GM12878 (cell line): ENCODE results near the gene PITPNM2. TPM values are rescaled to one million over a fixed set of nuclear protein-coding genes. Genes with fewer than 3 reads are reported as not detected.

Experiments
- ATAC-seq: fragments of 200-7000 bp; cut with Tn5 transposase; 3 replicates; pipeline ENCODE4 v1.9.1; 2020; ENCODE audit warnings: mild to moderate bottlenecking, moderate library complexity
- BruUV-seq: library from RNA; stranded (reverse); fragments of 400-500 nt; replicated peaks from 2 replicates; lab custom pipeline; 2021; lab: Mats Ljungman, UMichigan
- CTCF ChIA-PET: fragments of 300-600 bp; sonication (Branson Sonifier 250); formaldehyde crosslinking; extraction: SDS; loops from one replicate; lab custom pipeline; 2021; ENCODE audit warnings: inconsistent platforms; lab: Yijun Ruan, JAX
- POLR2A ChIA-PET: fragments of 350-600 bp; formaldehyde crosslinking; extraction: SDS; loops from one replicate; lab custom pipeline; 2021; ENCODE audit warnings: inconsistent platforms; lab: Charles Lee
- RAD21 ChIA-PET: fragments of 300-600 bp; sonication (Branson Sonifier 250); formaldehyde crosslinking; loops from one replicate; lab custom pipeline; 2023; ENCODE audit warnings: antibody characterized with exemption; ENCODE audit not compliant: unreplicated experiment; lab: Charles Lee
- SMC1A ChIA-PET: fragments of 300-600 bp; sonication (Branson Sonifier 250); formaldehyde crosslinking; loops from one replicate; lab custom pipeline; 2023; ENCODE audit not compliant: unreplicated experiment, uncharacterized antibody; lab: Charles Lee
- DNase-seq: peaks from one replicate; pipeline ENCODE4 v3.0.0-alpha.2; 2011; ENCODE audit warnings: low read depth, low spot score
- FAIRE-seq: peaks from 3 replicates; lab custom pipeline; 2011; peaks lifted over from hg19 to GRCh38; lab: Jason Lieb, UNC
- H2AFZ ChIP-seq: 2 replicates; pipeline ENCODE4 v1.6.0; 2011; ENCODE audit warnings: low read depth, low read length, control low read depth; ENCODE audit not compliant: control insufficient read depth
- H3K27ac ChIP-seq: 2 replicates; pipeline ENCODE4 v1.5.1; 2011; ENCODE audit warnings: control low read depth; ENCODE audit not compliant: control insufficient read depth, insufficient read depth
- H3K27me3 ChIP-seq, 2 experiments: replicated peaks in 1 of 2; 2 replicates each; pipeline versions ENCODE4 v1.6.0 to v1.6.1; 2011; ENCODE audit warnings: low read length in 1 of 2; ENCODE audit not compliant: control insufficient read depth in 2 of 2, insufficient read depth in 2 of 2
- H3K36me3 ChIP-seq, 2 experiments: 2 replicates each; pipeline ENCODE4 v1.5.1; 2011; ENCODE audit warnings: low read length in 1 of 2; ENCODE audit not compliant: control insufficient read depth in 2 of 2, insufficient read depth in 2 of 2
- H3K4me1 ChIP-seq: 2 replicates; pipeline ENCODE4 v1.6.1; 2011; ENCODE audit warnings: mild to moderate bottlenecking, low read length, moderate library complexity, mixed read lengths; ENCODE audit not compliant: control insufficient read depth, insufficient read depth
- H3K4me2 ChIP-seq: 2 replicates; pipeline ENCODE4 v1.6.0; 2011; ENCODE audit warnings: control low read depth; ENCODE audit not compliant: control insufficient read depth, insufficient read depth
- H3K4me3 ChIP-seq: fragments of 200-600 bp; sonication (generic); 2 replicates; pipeline ENCODE4 v1.5.1; 2016
- H3K79me2 ChIP-seq: 2 replicates; pipeline ENCODE4 v1.6.0; 2011; ENCODE audit warnings: low read length; ENCODE audit not compliant: control insufficient read depth, insufficient read depth
- H3K9ac ChIP-seq: 2 replicates; pipeline ENCODE4 v1.8.0; 2011; ENCODE audit warnings: low read length, control low read depth, mixed read lengths; ENCODE audit not compliant: control insufficient read depth, insufficient read depth
- H3K9me3 ChIP-seq: replicated peaks from 3 replicates; pipeline ENCODE4 v1.5.1; 2011; ENCODE audit warnings: mild to moderate bottlenecking, low read length; ENCODE audit not compliant: control insufficient read depth, insufficient read depth
- H4K20me1 ChIP-seq: 2 replicates; pipeline ENCODE4 v1.6.0; 2011; ENCODE audit not compliant: control insufficient read depth, insufficient read depth
- ASH2L ChIP-seq: fragments of 300-600, 200-600 bp; sonication (generic); IDR thresholded peaks from 2 replicates; pipeline ENCODE4 v1.6.1; 2017; ENCODE audit warnings: low read depth, mild to moderate bottlenecking, borderline replicate concordance
- CHD1 ChIP-seq: IDR thresholded peaks from 2 replicates; pipeline ENCODE4 v1.6.1; 2012; ENCODE audit warnings: low read depth, low read length, improper control_type of control experiment
- ETV6 ChIP-seq, 2 experiments: fragments of 450-650 bp in 1 of 2; IDR thresholded peaks in 1 of 2; conservative IDR thresholded peaks in 1 of 2; 2 replicates each; pipeline ENCODE4 v1.6.1; 2014; ENCODE audit warnings: antibody characterized with exemption in 1 of 2, borderline replicate concordance in 1 of 2, low read depth in 1 of 2, mild to moderate bottlenecking in 1 of 2, moderate library complexity in 1 of 2
- GABPA ChIP-seq: IDR thresholded peaks from 2 replicates; pipeline ENCODE4 v1.6.1; 2014; ENCODE audit warnings: antibody characterized with exemption, low read depth, mild to moderate bottlenecking, inconsistent platforms
- GATAD2B ChIP-seq: fragments of 450-650 bp; conservative IDR thresholded peaks from 2 replicates; pipeline ENCODE4 v1.6.1; 2017; ENCODE audit warnings: low read depth, mild to moderate bottlenecking, moderate library complexity
- HCFC1 ChIP-seq: fragments of 150-350 bp; IDR thresholded peaks from 2 replicates; pipeline ENCODE4 v1.6.1; 2014; ENCODE audit warnings: low read length
- MXI1 ChIP-seq: fragments of 150-350 bp; IDR thresholded peaks from 2 replicates; pipeline ENCODE4 v1.6.1; 2011; ENCODE audit warnings: low read depth, mild to moderate bottlenecking, inconsistent platforms, low read length, improper control_type of control experiment
- MYC ChIP-seq: IDR thresholded peaks from 2 replicates; pipeline ENCODE4 v1.6.1; 2011; ENCODE audit warnings: mild to moderate bottlenecking, low read length, moderate library complexity, inconsistent platforms; ENCODE audit not compliant: insufficient read depth, insufficient replicate concordance, insufficient read length, severe bottlenecking
- NR2C2 ChIP-seq: IDR thresholded peaks from 2 replicates; pipeline ENCODE4 v1.6.1; 2011; ENCODE audit warnings: borderline replicate concordance, low read depth; ENCODE audit not compliant: control insufficient read depth, insufficient read length
- PAX5 ChIP-seq: IDR thresholded peaks from 2 replicates; pipeline ENCODE4 v1.6.1; 2011; ENCODE audit warnings: low read depth, low read length, borderline replicate concordance
- RB1 ChIP-seq: fragments of 450-650 bp; formaldehyde crosslinking; IDR thresholded peaks from 2 replicates; pipeline ENCODE4 v1.6.1; 2017; ENCODE audit warnings: mild to moderate bottlenecking, borderline replicate concordance
- REST ChIP-seq: IDR thresholded peaks from 2 replicates; pipeline ENCODE4 v1.6.1; 2012; ENCODE audit warnings: mild to moderate bottlenecking, low read depth, low read length
- USF2 ChIP-seq: IDR thresholded peaks from 2 replicates; pipeline ENCODE4 v1.6.1; 2011; ENCODE audit warnings: low read depth, low read length, improper control_type of control experiment, borderline replicate concordance
- ZBTB33 ChIP-seq: fragments of 450-650 bp; IDR thresholded peaks from 2 replicates; pipeline ENCODE4 v1.6.1; 2017; ENCODE audit warnings: mild to moderate bottlenecking
- WGBS: methylation state at CpG from one replicate; pipeline ENCODE4 v1.1.6; 2016; ENCODE audit warnings: low lambda C conversion rate; ENCODE audit not compliant: insufficient replicate concordance, insufficient coverage; ENCODE audit errors: missing lambda C conversion rate; 5-methylcytosine and 5-hydroxymethylcytosine counted together
- in situ Hi-C: fragments of 300-500 bp; cut with MboI; formaldehyde crosslinking; loops from 9 replicates; pipeline ENCODE4 v1.14.3; 2018; ENCODE audit warnings: mixed read lengths
- intact Hi-C: fragments of 100-400 bp; cut with micrococcal nuclease; formaldehyde crosslinking; loops from one replicate; pipeline ENCODE4 v1.14.2; 2022; ENCODE audit not compliant: unreplicated experiment
- polyA plus RNA-seq, 11 experiments: library from polyadenylated mRNA; depleted of rRNA in 4 of 11; unstranded in 6 of 11; stranded (reverse) in 5 of 11; fragments of >200 nt; fragmentation: Nextera tagmentation in 4 of 11; fragmentation: Illumina TruSeq in 1 of 11; extraction: Ambion mirVana in 4 of 11; extraction: Trizol in 1 of 11; gene quantifications; 1 replicate in 1 of 11; 2 replicates in 10 of 11; pipeline versions ENCODE4 v1.2.1 to v1.2.3, GENCODE V29; 2011 to 2016; ENCODE audit warnings: inconsistent platforms in 2 of 11, missing spikeins in 2 of 11, low read depth in 1 of 11
- total RNA-seq, 4 experiments: library from RNA; depleted of rRNA in 3 of 4; stranded (reverse); fragments of >200 nt in 3 of 4; fragmentation: Illumina TruSeq in 1 of 4; extraction: Trizol in 1 of 4; gene quantifications; 2 replicates each; pipeline versions ENCODE4 v1.2.1 to v1.2.3, GENCODE V29; 2013 to 2021

The PITPNM2 gene
- total and polyA plus RNA-seq, 10 of the 15 experiments (the other 5 are each of a cell fraction or from before 2014, with no cell fraction given), result 0.03 to 1.0 (median 0.24) TPM; not detected in 1

- Histone ChIP-seq H3K36me3 (no peaks in the 10 kb centered on the region), H3K27me3 (no peaks in the 10 kb centered on the region), H3K4me1 (peaks cover 9% of the 10 kb centered on the region), H3K9ac (no peak overlapping the region)
- in situ Hi-C loops, result no loop called here
- no TSS peak for BruUV-seq
- CTCF ChIA-PET, result interaction anchor here (2.1 kb wide), 1 partner anchor 12 kb away, joined by 4 read pairs; no protein-coding TSS in a partner anchor
- WGBS, result 37% methylated on average over 7 of the region's 7 CpGs
- no peak for TF ChIP-seq MXI1
- no peak for TF ChIP-seq NR2C2
- TF ChIP-seq GABPA, result no peak
- no peak for TF ChIP-seq RB1
- TF ChIP-seq ZBTB33, result no peak
- no peak for TF ChIP-seq ETV6 (conservative IDR thresholded peaks at IDR 0.05 in 1 of 2, IDR thresholded peaks at IDR 0.05 in 1 of 2; ENCODE audit: borderline replicate concordance in 1 of 2, low read depth in 1 of 2)
- TF ChIP-seq PAX5, result no peak
- TF ChIP-seq ASH2L, result no peak
- TF ChIP-seq REST, result no peak
- no peak for TF ChIP-seq HCFC1
- no peak for TF ChIP-seq USF2
- TF ChIP-seq GATAD2B, result no peak
- TF ChIP-seq CHD1, result no peak
- no peak for TF ChIP-seq MYC
- TF ChIP-seq, all 136 proteins: peak for 0
- intact Hi-C loops, result no loop called here
- ChIA-PET SMC1A (interaction anchor here (1.6 kb wide), 1 partner anchor 10 kb away, joined by 4 read pairs; no protein-coding TSS in a partner anchor), RAD21 (interaction anchor here (1.5 kb wide), 1 partner anchor 64 kb away, joined by 3 read pairs; no protein-coding TSS in a partner anchor), POLR2A (no interaction called here)
- no peaks in the 10 kb centered on the region for H3K9me3 ChIP-seq
- H3K4me2 ChIP-seq, result no peak overlapping the region
- no peak overlapping the region for H2AFZ ChIP-seq
- no peak overlapping the region for H3K4me3 ChIP-seq
- DNase-seq (no peak), FAIRE-seq (no peak), ATAC-seq (no peak)
- H4K20me1 ChIP-seq, result no peaks in the 10 kb centered on the region
- H3K27ac ChIP-seq, result no peak overlapping the region
- no peaks in the 10 kb centered on the region for H3K79me2 ChIP-seq
Observed at GRCh38 chr12:123108682-123109066, 42.2 kb downstream of the PITPNM2 start.
